GM12878 (cell line): ENCODE data around the gene MAPK8IP3. TPM values are rescaled to one million over a fixed set of nuclear protein-coding genes. Genes with fewer than 3 reads are reported as not detected.

Experiments
- ASH2L ChIP-seq: fragments of 300-600, 200-600 bp; sonication (generic); IDR thresholded peaks from 2 replicates; pipeline ENCODE4 v1.6.1; 2017; ENCODE audit warnings: low read depth, mild to moderate bottlenecking, borderline replicate concordance
- BCL11A ChIP-seq: IDR thresholded peaks from 2 replicates; pipeline ENCODE4 v1.6.1; 2011; ENCODE audit warnings: low read depth, low read length
- CBX3 ChIP-seq: fragments of 200-600 bp; sonication (generic); IDR thresholded peaks from 2 replicates; pipeline ENCODE4 v1.6.1; 2016; ENCODE audit warnings: low read depth, borderline replicate concordance
- CHD1 ChIP-seq: IDR thresholded peaks from 2 replicates; pipeline ENCODE4 v1.6.1; 2012; ENCODE audit warnings: low read depth, low read length, improper control_type of control experiment
- CUX1 ChIP-seq: IDR thresholded peaks from 2 replicates; pipeline ENCODE4 v1.6.1; 2012; ENCODE audit warnings: improper control_type of control experiment, low read depth, low read length; ENCODE audit not compliant: insufficient replicate concordance
- MEF2A ChIP-seq: IDR thresholded peaks from 2 replicates; pipeline ENCODE4 v1.6.1; 2011; ENCODE audit warnings: low read depth, mild to moderate bottlenecking, low read length, moderate library complexity; ENCODE audit not compliant: insufficient read depth
- NR2F1 ChIP-seq: fragments of 450-650 bp; conservative IDR thresholded peaks from 2 replicates; pipeline ENCODE4 v1.6.1; 2017; ENCODE audit warnings: mild to moderate bottlenecking
- POLR2AphosphoS5 ChIP-seq: IDR thresholded peaks from 2 replicates; pipeline ENCODE4 v1.6.1; 2011; ENCODE audit warnings: mild to moderate bottlenecking, low read length, inconsistent platforms
- RAD21 ChIP-seq: IDR thresholded peaks from 2 replicates; pipeline ENCODE4 v1.6.1; 2011; ENCODE audit warnings: mild to moderate bottlenecking, low read depth, low read length, moderate library complexity; ENCODE audit not compliant: insufficient read depth
- SMAD1 ChIP-seq: fragments of 450-650 bp; IDR thresholded peaks from 2 replicates; pipeline ENCODE4 v1.6.1; 2018; ENCODE audit warnings: mild to moderate bottlenecking, low read depth; ENCODE audit not compliant: partially characterized antibody
- SP1 ChIP-seq: IDR thresholded peaks from one replicate; pipeline ENCODE4 v1.6.1; 2011; ENCODE audit warnings: low read depth, low read length
- USF2 ChIP-seq: IDR thresholded peaks from 2 replicates; pipeline ENCODE4 v1.6.1; 2011; ENCODE audit warnings: low read depth, low read length, improper control_type of control experiment, borderline replicate concordance
- ZBTB11 ChIP-seq: fragments of 450-650 bp; formaldehyde crosslinking; IDR thresholded peaks from 2 replicates; pipeline ENCODE4 v1.5.0; 2022; ENCODE audit warnings: mild to moderate bottlenecking, missing genetic modification characterization
- ZNF207 ChIP-seq: fragments of 450-650 bp; IDR thresholded peaks from 2 replicates; pipeline ENCODE4 v1.6.1; 2014; ENCODE audit warnings: antibody characterized with exemption, mild to moderate bottlenecking, borderline replicate concordance
- ZNF274 ChIP-seq: IDR thresholded peaks from one replicate; pipeline ENCODE4 v1.8.0; 2011; ENCODE audit not compliant: insufficient read length, insufficient read depth
- ZNF687 ChIP-seq: fragments of 450-650 bp; IDR thresholded peaks from 2 replicates; pipeline ENCODE4 v1.6.1; 2017; ENCODE audit warnings: mild to moderate bottlenecking, moderate library complexity
- polyA plus RNA-seq, 11 experiments: library from polyadenylated mRNA; depleted of rRNA in 4 of 11; unstranded in 6 of 11; stranded (reverse) in 5 of 11; fragments of >200 nt; fragmentation: Nextera tagmentation in 4 of 11; fragmentation: Illumina TruSeq in 1 of 11; extraction: Ambion mirVana in 4 of 11; extraction: Trizol in 1 of 11; gene quantifications; 1 replicate in 1 of 11; 2 replicates in 10 of 11; pipeline versions ENCODE4 v1.2.1 to v1.2.3, GENCODE V29; 2011 to 2016; ENCODE audit warnings: inconsistent platforms in 2 of 11, missing spikeins in 2 of 11, low read depth in 1 of 11
- total RNA-seq, 4 experiments: library from RNA; depleted of rRNA in 3 of 4; stranded (reverse); fragments of >200 nt in 3 of 4; fragmentation: Illumina TruSeq in 1 of 4; extraction: Trizol in 1 of 4; gene quantifications; 2 replicates each; pipeline versions ENCODE4 v1.2.1 to v1.2.3, GENCODE V29; 2013 to 2021

MAPK8IP3 gene
- total and polyA plus RNA-seq, 10 of the 15 experiments (the other 5 are each of a cell fraction or from before 2014, with no cell fraction given), result 0.06 to 67.9 (median 18.2) TPM

- TF ChIP-seq ZNF687 (peak; percentile 92), CBX3 (no peak), ZNF207 (peak; percentile 92), SMAD1 (no peak), MEF2A (0 out of 2 replicates have a peak, but pooled peaks have one; percentile 43), CUX1 (no peak), ZNF274 (no peak), RAD21 (0 out of 2 replicates have a peak, but pooled peaks have one; percentile 15), SP1 (peak; percentile 80), ASH2L (no peak), CHD1 (no peak; the same call in 1 of the 2 replicates), ZBTB11 (peak; percentile 42), USF2 (no peak), POLR2AphosphoS5 (peak; percentile 92), NR2F1 (peak; percentile 80), BCL11A (0 out of 2 replicates have a peak, but pooled peaks have one; percentile 0)
Measured at GRCh38 chr16:1705688-1706385, at the start of gene MAPK8IP3 (continued).
